Activated T-helper 1 cell treated with anti-CD3 and anti-CD28 coated beads, Interleukin-12 subunit alpha, Interleukin-12 subunit beta, Interleukin-2, Interleukin-4 antibody, amounts not matched to agents 30 ng/mL and 10 ng/mL and 1 ng/mL, durations not matched to agents 14 hours and 24 hours and 36 hours (primary cell): ENCODE measurements around the gene CD24. TPM values are rescaled to one million over a fixed set of nuclear protein-coding genes. Genes with fewer than 3 reads are reported as not detected.
A peak's percentile ranks its signal among the peaks of the same experiment; 100 is the strongest.
"Not testable (repeated sequence)": the region's sequence is repeated elsewhere in the genome, so short reads cannot be mapped to it uniquely, and the experiment has no call there.

Experiments used
- DNase-seq: peaks from one replicate; pipeline ENCODE4 v3.0.0; 2021; ENCODE audit warnings: low spot score
- H3K27ac Mint-ChIP-seq: one replicate; pipeline ENCODE4 v1.8.0; 2021; ENCODE audit warnings: mild to moderate bottlenecking, mixed read lengths
- H3K27me3 Mint-ChIP-seq: one replicate; pipeline ENCODE4 v1.8.0; 2022; ENCODE audit warnings: mild to moderate bottlenecking, moderate library complexity, mixed read lengths; ENCODE audit not compliant: insufficient read depth
- H3K36me3 Mint-ChIP-seq: one replicate; pipeline ENCODE4 v1.8.0; 2021; ENCODE audit warnings: low read depth, mixed read lengths
- H3K4me1 Mint-ChIP-seq: one replicate; pipeline ENCODE4 v1.8.0; 2021; ENCODE audit warnings: low read depth, mixed read lengths
- H3K4me3 Mint-ChIP-seq: one replicate; pipeline ENCODE4 v1.8.0; 2021; ENCODE audit warnings: mild to moderate bottlenecking, moderate library complexity, mixed read lengths
- H3K9me3 Mint-ChIP-seq: one replicate; pipeline ENCODE4 v1.8.0; 2021; ENCODE audit warnings: mixed read lengths
- intact Hi-C: fragments of 100-400 bp; cut with micrococcal nuclease; formaldehyde crosslinking; loops from one replicate; pipeline ENCODE4 v1.15.1; 2024
- total RNA-seq: library from RNA; stranded (reverse); gene quantifications from 2 replicates; pipeline ENCODE4 v1.2.3, GENCODE V29; 2022

CD24 gene
- total RNA-seq, result 0.56 and 0.65 TPM in 2 replicates

DNA sequence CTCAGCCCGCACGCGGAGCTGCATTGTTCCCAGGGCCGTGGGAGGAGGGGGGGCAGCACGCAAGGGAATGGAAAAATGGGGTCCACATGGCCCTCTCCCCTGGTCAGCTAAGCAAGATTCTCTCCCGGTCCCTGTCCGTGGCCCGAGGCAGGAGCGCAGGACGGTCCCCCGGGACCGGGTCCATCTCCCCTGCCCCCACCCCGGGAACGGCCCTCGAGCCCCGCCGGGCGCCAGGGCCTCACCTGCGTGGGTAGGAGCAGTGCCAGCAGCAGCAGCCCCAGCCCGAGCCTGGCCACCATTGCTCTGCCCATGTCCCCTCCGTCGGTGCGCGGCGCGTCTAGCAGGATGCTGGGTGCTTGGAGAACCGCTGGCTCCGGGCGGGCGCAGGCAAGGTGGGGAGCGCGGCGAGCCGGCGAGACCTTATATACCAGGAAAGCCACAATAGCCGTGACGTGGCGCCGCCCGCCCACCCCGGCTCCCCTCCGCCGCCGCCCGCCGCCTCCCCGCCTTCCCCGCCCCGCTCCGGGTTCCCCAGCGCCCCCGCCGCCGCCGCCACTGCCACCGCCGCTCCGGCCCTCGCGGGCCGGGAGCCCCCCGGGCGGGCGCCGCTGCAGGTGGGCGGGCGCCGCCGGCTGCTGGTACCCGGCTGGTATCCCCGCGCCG, at the start of gene CD24:
TSS of gene CD24 (minus strand) at position 394 of the 663 bp plus-strand sequence. CDS start at position 311, 83 bp downstream.
- intact Hi-C loops, result no loop called here
- Mint-ChIP-seq H3K4me1 (no peaks in the 10 kb centered on the region), H3K27ac (no peak within 1 kb of the TSS), H3K36me3 (no peaks in the 10 kb centered on the region), H3K27me3 (peaks cover 58% of the 10 kb centered on the region), H3K9me3 (no peaks in the 10 kb centered on the region), H3K4me3 (peak within 1 kb of the TSS; percentile 60)
- no peak for DNase-seq

GRCh38 chr6:107021446-107022185, 47.1 kb upstream of the CD24 start:
- no peak overlapping the region for H3K4me3 Mint-ChIP-seq
- no peak for DNase-seq
- peaks cover under 1% of the 10 kb centered on the region for H3K27me3 Mint-ChIP-seq
- no peaks in the 10 kb centered on the region for H3K9me3 Mint-ChIP-seq
- no peaks in the 10 kb centered on the region for H3K4me1 Mint-ChIP-seq
- intact Hi-C loops, result no loop called here
- H3K27ac Mint-ChIP-seq, result no peak overlapping the region
- no peaks in the 10 kb centered on the region for H3K36me3 Mint-ChIP-seq

DNA sequence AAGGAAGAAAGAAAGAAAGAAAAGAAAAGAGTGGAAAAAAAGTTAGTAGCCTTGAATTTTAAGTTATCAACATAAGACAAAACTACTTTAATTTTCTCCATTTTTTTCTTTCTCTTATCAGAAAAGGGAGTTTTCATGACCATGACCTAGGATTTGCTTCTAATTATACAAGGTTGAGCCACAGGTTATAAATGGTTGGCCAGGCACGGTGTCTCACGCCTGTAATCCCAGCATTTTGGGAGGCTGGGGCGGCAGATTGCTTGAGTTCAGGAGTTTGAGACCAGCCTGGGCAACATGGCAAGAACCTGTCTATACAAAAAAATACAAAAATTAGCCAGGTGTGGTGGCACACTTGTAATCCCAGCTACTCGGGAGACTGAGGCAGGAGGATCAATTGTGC, 45.7 kb upstream of the CD24 start:
- intact Hi-C loops, result no loop called here
- H3K9me3 Mint-ChIP-seq, result no peaks in the 10 kb centered on the region
- H3K27me3 Mint-ChIP-seq, result peaks cover 3% of the 10 kb centered on the region
- no peak overlapping the region for H3K27ac Mint-ChIP-seq
- no peaks in the 10 kb centered on the region for H3K4me1 Mint-ChIP-seq
- H3K4me3 Mint-ChIP-seq, result no peak overlapping the region
- DNase-seq, result no peak
- no peaks in the 10 kb centered on the region for H3K36me3 Mint-ChIP-seq

- H3K4me3 Mint-ChIP-seq, intact Hi-C loops, H3K9me3 Mint-ChIP-seq, H3K4me1 Mint-ChIP-seq, H3K36me3 Mint-ChIP-seq, H3K27me3 Mint-ChIP-seq, DNase-seq, H3K27ac Mint-ChIP-seq: not testable (repeated sequence)
Measured at GRCh38 chr6:107019628-107020027, 45.1 kb upstream of the CD24 start.

- H3K36me3 Mint-ChIP-seq, result no peaks in the 10 kb centered on the region
- H3K27ac Mint-ChIP-seq, result no peak overlapping the region
- intact Hi-C loops, result no loop called here
- H3K27me3 Mint-ChIP-seq, result peaks cover 6% of the 10 kb centered on the region
- H3K4me1 Mint-ChIP-seq, result no peaks in the 10 kb centered on the region
- no peak for DNase-seq
- H3K4me3 Mint-ChIP-seq, result no peak overlapping the region
- H3K9me3 Mint-ChIP-seq, result no peaks in the 10 kb centered on the region
Measured at GRCh38 chr6:107019047-107019446, 44.5 kb upstream of the CD24 start.

GRCh38 chr6:107009499-107009898, 35.0 kb upstream of the CD24 start:
- H3K4me3 Mint-ChIP-seq, result no peak overlapping the region
- intact Hi-C loops, result no loop called here
- H3K9me3 Mint-ChIP-seq, result no peaks in the 10 kb centered on the region
- H3K4me1 Mint-ChIP-seq, result no peaks in the 10 kb centered on the region
- DNase-seq, result no peak
- no peak overlapping the region for H3K27ac Mint-ChIP-seq
- peaks cover 2% of the 10 kb centered on the region for H3K27me3 Mint-ChIP-seq
- no peaks in the 10 kb centered on the region for H3K36me3 Mint-ChIP-seq

DNA sequence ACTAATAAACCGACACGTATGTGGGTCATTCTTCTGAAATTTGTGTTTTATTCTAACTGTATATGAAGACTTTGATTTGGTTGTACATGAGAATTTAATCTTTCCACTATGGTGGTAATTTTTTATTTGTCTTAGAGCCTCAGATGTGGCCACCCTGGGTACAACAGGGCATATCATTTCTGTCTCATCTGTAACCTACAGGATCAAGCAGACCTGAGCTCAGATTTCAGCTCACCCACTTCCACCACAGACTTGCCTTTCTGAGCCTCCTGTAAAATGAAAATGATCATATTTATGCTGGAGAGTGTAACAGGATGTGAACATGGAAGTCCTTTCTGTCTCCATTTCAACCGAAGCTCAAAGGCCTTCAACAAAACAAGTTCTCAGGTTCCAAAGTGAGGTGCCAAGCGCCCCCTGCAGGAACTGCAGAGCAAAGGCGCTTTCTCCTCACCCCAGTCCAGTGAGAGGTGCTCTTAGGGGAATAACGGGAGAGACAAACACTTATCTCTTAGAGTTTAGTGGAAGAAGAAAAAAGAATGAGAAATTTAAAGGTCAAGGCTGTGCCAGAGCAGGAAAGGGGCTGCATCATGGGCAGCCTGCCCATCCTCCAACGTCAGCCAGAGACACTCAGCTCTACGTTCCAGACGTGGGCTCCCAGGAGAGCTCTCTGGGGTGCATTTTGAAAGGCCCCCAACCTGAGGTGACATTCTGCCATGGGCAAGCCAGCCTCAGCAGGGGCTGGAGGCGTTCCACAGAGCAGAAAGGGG, 23.0 kb upstream of the CD24 start:
- H3K9me3 Mint-ChIP-seq, result no peaks in the 10 kb centered on the region
- no peak overlapping the region for H3K27ac Mint-ChIP-seq
- intact Hi-C loops, result loop anchor here (1.0 kb wide), 3 partner anchors 389 to 662 kb away; no protein-coding TSS in a partner anchor
- no peaks in the 10 kb centered on the region for H3K36me3 Mint-ChIP-seq
- H3K4me3 Mint-ChIP-seq, result no peak overlapping the region
- H3K27me3 Mint-ChIP-seq, result peaks cover 4% of the 10 kb centered on the region
- no peaks in the 10 kb centered on the region for H3K4me1 Mint-ChIP-seq
- DNase-seq, result peak; percentile 23

DNA sequence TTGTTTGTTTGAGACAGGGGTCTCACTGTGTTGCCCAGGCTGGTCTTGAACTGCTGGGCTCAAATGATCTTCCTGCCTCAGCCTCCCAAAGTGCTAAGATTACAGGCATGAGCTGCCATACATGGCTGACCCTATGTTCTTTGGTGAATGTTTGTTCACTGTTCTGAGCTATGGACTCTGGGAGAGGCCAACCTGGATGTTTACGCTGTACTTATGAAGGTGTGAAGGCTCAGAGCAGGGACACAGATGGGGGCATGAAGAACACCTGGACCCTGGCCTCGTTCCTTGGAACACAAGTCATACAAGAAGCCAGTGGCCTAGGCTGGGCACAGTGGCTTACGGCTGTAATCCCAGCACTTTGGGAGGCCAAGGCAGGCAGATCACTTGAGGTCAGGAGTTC, 21.1 kb upstream of the CD24 start:
- Mint-ChIP-seq H3K9me3 (no peaks in the 10 kb centered on the region), H3K27ac (no peak overlapping the region), H3K4me1 (no peaks in the 10 kb centered on the region), H3K4me3 (no peak overlapping the region), H3K36me3 (no peaks in the 10 kb centered on the region), H3K27me3 (peaks cover 14% of the 10 kb centered on the region)
- intact Hi-C loops, result no loop called here
- no peak for DNase-seq

GRCh38 chr6:106989737-106990136, 15.2 kb upstream of the CD24 start:
- H3K4me1 Mint-ChIP-seq, DNase-seq, H3K27ac Mint-ChIP-seq, intact Hi-C loops, H3K4me3 Mint-ChIP-seq, H3K36me3 Mint-ChIP-seq, H3K9me3 Mint-ChIP-seq: not testable (repeated sequence)
- peaks cover 16% of the 10 kb centered on the region for H3K27me3 Mint-ChIP-seq

GRCh38 chr6:106988664-106989063, 14.1 kb upstream of the CD24 start:
- Mint-ChIP-seq H3K4me1 (no peaks in the 10 kb centered on the region), H3K27me3 (peaks cover 13% of the 10 kb centered on the region), H3K4me3 (no peak overlapping the region), H3K36me3 (no peaks in the 10 kb centered on the region), H3K9me3 (no peaks in the 10 kb centered on the region), H3K27ac (no peak overlapping the region)
- intact Hi-C loops, result no loop called here
- DNase-seq, result no peak

DNA sequence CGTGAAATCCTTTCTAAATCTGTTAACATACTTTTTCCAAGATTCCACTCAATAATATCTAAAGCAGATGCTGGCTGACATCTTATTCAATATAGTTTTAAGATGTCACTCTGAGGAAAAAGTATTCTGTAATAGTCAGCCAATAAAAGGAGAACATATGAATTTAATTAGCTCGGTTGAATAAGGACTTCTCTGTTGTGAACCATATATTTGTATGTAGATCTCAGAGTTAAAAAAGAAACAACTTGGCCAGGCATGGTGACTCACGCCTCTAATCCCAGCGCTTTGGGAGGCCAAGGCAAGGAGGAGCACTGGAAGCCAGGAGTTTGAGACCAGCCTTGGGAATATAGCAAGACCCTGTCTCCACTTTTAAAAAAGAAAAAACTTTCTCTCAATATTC, 7.4 kb upstream of the CD24 start:
- no peak for DNase-seq
- Mint-ChIP-seq H3K27me3 (peaks cover 18% of the 10 kb centered on the region), H3K9me3 (no peaks in the 10 kb centered on the region), H3K27ac (no peak overlapping the region), H3K4me3 (no peak overlapping the region), H3K4me1 (no peaks in the 10 kb centered on the region), H3K36me3 (no peaks in the 10 kb centered on the region)
- intact Hi-C loops, result no loop called here

GRCh38 chr6:106980926-106981325, 6.4 kb upstream of the CD24 start:
- DNase-seq, result no peak
- Mint-ChIP-seq H3K27me3 (peaks cover 26% of the 10 kb centered on the region), H3K27ac (no peak overlapping the region), H3K9me3 (no peaks in the 10 kb centered on the region), H3K36me3 (no peaks in the 10 kb centered on the region), H3K4me1 (no peaks in the 10 kb centered on the region), H3K4me3 (no peak overlapping the region)
- intact Hi-C loops, result no loop called here

- Mint-ChIP-seq H3K27ac (no peak overlapping the region), H3K36me3 (no peaks in the 10 kb centered on the region), H3K4me3 (no peak overlapping the region), H3K4me1 (no peaks in the 10 kb centered on the region), H3K9me3 (no peaks in the 10 kb centered on the region), H3K27me3 (peaks cover 30% of the 10 kb centered on the region)
- intact Hi-C loops, result loop anchor here (1.0 to 5.0 kb wide), 7 partner anchors 135 to 644 kb away; no protein-coding TSS in a partner anchor
- peak; percentile 60 for DNase-seq
Measured at GRCh38 chr6:106979435-106979884, 4.9 kb upstream of the CD24 start.
